Stromal cell of bone marrow (primary cell): ENCODE measurements around the gene PRKAR1A.
"Not testable (repeated sequence)": the region's sequence is repeated elsewhere in the genome, so short reads cannot be mapped to it uniquely, and the experiment has no call there.

ENCODE experiments used
- DNase-seq: peaks from one replicate; pipeline ENCODE4 v3.0.0-alpha.2; 2012; ENCODE audit warnings: low read depth

The PRKAR1A gene

GRCh38 chr17:68579194-68579927, 67.1 kb downstream of the PRKAR1A start:
- no peak for DNase-seq

GRCh38 chr17:68580236-68580770, 68.1 kb downstream of the PRKAR1A start:
- peak; percentile 98 for DNase-seq

GRCh38 chr17:68581863-68582645, 69.8 kb downstream of the PRKAR1A start:
- DNase-seq = no peak

GRCh38 chr17:68582867-68583266, 70.6 kb downstream of the PRKAR1A start:
- DNase-seq = not testable (repeated sequence)

GRCh38 chr17:68584581-68585303, 72.5 kb downstream of the PRKAR1A start:
- DNase-seq = no peak

GRCh38 chr17:68585643-68586042, 73.4 kb downstream of the PRKAR1A start:
- DNase-seq = no peak

- DNase-seq = no peak
These were observed 74.8 kb downstream of the PRKAR1A start for GRCh38 chr17:68587026-68587425.

- DNase-seq = no peak
These were observed 75.6 kb downstream of the PRKAR1A start for GRCh38 chr17:68587847-68588246.

GRCh38 chr17:68588362-68588761, 76.1 kb downstream of the PRKAR1A start:
- DNase-seq = no peak

GRCh38 chr17:68589086-68589485, 76.9 kb downstream of the PRKAR1A start:
- DNase-seq = no peak

GRCh38 chr17:68591583-68591982, 79.4 kb downstream of the PRKAR1A start:
- no peak for DNase-seq

GRCh38 chr17:68592009-68592408, 79.8 kb downstream of the PRKAR1A start:
- no peak for DNase-seq

GRCh38 chr17:68592682-68593641, 80.7 kb downstream of the PRKAR1A start:
- peak; percentile 75 for DNase-seq

- no peak for DNase-seq
These were observed 82.3 kb downstream of the PRKAR1A start for GRCh38 chr17:68594552-68594951.

GRCh38 chr17:68595496-68595895, 83.3 kb downstream of the PRKAR1A start:
- peak; percentile 89 for DNase-seq

GRCh38 chr17:68595986-68596385, 83.8 kb downstream of the PRKAR1A start:
- DNase-seq = no peak

GRCh38 chr17:68596411-68596945, 84.2 kb downstream of the PRKAR1A start:
- no peak for DNase-seq

GRCh38 chr17:68598074-68598473, 85.8 kb downstream of the PRKAR1A start:
- no peak for DNase-seq

- DNase-seq = no peak
These were observed 86.3 kb downstream of the PRKAR1A start for GRCh38 chr17:68598545-68598961.

- DNase-seq = peak; percentile 91
These were observed 86.9 kb downstream of the PRKAR1A start for GRCh38 chr17:68599091-68599490.

GRCh38 chr17:68599552-68600066, 87.4 kb downstream of the PRKAR1A start:
- DNase-seq = no peak
